HG03045 (cell line): Measurements from ENCODE around the gene MAN2A2.
"Not testable (repeated sequence)": the region's sequence is repeated elsewhere in the genome, so short reads cannot be mapped to it uniquely, and the experiment has no call there.

Experiments used
- ATAC-seq: cut with Tn5 transposase; IDR thresholded peaks from one replicate; pipeline ENCODE4 v1.9.1; 2021; ENCODE audit warnings: mild to moderate bottlenecking, moderate library complexity; ENCODE audit not compliant: unreplicated experiment

The MAN2A2 gene

GRCh38 chr15:90902040-90902839 lies 862 bp upstream of the MAN2A2 start:
- ATAC-seq, result peak; percentile 72

- no peak for ATAC-seq
These were observed 833 bp downstream of the MAN2A2 start for GRCh38 chr15:90903733-90904536.

- no peak for ATAC-seq
These were observed 1.6 kb downstream of the MAN2A2 start for GRCh38 chr15:90904746-90905145.

GRCh38 chr15:90905306-90906180 lies 2.4 kb downstream of the MAN2A2 start:
- ATAC-seq, result no peak

DNA sequence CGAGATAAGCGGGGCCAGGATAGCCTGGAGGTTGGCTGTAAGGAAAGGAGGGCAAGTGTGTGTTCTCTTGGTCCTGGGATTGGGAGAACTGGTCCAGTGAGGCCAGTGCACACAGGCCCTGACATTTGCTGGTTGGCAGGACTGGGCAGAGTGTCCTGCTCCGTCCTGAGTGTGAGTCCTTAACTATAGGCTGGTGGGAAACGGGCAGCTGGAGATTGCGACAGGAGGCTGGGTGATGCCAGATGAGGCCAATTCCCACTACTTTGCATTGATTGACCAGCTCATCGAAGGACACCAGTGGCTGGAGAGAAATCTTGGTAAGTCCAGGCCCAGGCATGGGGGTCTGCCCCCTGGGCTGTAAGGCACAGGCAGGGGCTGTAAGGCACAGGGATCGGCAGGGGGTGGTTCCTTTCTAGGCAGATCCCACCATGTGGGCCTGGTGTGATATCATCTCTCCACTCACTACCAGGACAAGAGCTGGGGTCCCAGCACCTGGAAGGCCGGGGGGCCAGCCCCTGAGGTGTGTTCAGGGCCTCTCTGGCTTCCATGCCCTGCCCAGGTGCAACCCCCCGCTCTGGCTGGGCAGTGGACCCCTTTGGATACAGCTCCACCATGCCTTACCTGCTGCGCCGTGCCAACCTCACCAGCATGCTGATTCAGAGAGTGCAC lies 3.2 kb downstream of the MAN2A2 start:
- no peak for ATAC-seq

DNA sequence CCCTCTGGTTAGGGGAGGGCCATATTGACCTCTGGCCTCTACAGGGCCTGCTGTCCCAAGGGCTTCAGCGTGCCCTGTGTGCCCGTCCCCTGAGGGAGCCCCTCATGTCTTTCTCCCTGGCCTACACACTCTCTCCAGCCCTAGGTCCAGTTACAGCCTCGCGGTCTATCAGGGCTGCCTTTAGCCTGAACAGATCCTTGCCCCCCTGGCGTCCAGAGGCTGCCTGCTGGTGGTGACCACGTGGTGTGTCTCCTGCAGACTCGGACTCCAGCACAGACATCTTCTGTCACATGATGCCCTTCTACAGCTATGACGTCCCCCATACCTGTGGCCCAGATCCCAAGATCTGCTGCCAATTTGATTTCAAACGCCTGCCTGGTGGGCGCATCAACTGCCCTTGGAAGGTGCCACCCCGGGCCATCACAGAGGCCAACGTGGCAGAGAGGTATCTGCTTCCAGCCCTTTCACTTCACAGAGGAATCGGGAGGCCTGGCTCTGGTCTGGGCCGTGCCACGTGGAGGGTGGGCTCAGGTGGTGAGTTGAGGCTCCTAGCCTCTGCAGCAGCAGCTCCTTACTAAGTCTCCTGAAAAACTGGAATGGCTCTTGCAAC lies 4.1 kb downstream of the MAN2A2 start:
- no peak for ATAC-seq

DNA sequence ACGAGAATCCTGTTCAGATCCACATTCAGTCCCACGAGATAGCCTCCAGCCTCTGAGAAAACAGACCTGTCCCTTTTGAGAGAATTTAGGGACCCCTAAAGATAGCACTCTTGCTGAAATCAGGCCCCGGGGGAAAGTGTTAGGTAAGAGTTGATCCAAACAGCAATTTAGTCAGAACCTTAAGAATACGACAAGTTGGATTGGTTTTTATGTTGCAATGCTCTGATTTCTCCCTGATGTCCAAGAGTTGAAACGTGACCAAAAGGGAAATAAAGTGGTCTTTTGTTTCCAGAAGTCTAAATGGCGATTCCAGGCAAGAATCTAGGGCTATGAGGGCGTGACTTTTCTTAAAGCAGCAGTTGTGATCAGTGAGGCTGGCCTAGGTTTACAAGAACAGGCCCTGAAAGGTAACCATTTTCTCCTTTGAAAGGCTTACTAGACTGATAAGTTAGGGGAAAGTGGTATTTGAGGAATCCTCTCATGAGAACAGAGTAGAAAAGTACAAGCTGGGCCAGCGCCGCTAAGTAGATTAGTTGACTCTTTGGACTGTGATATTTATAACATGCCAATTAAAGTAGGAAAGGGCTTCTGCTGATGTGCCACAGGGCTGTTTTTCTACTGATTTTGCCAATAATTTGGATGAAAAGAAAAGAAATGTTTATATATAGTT lies 4.9 kb downstream of the MAN2A2 start:
- ATAC-seq, result no peak

- ATAC-seq, result not testable (repeated sequence)
These were observed 6.3 kb downstream of the MAN2A2 start for GRCh38 chr15:90909449-90909848.

DNA sequence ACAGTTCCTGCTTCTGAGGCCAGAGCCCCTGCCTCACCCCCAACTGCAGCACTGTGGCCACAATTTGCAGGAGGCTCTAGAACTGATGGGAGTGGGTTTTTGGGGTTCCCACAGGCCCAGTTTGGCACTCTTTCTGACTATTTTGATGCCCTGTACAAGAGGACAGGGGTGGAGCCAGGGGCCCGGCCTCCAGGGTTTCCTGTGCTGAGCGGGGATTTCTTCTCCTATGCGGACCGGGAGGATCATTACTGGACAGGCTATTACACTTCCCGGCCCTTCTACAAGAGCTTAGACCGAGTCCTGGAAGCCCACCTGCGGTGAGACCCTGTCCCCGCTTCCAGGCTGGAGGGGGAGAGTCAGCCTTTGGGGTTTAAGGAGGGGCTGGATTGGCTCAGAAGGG lies 6.9 kb downstream of the MAN2A2 start:
- no peak for ATAC-seq

DNA sequence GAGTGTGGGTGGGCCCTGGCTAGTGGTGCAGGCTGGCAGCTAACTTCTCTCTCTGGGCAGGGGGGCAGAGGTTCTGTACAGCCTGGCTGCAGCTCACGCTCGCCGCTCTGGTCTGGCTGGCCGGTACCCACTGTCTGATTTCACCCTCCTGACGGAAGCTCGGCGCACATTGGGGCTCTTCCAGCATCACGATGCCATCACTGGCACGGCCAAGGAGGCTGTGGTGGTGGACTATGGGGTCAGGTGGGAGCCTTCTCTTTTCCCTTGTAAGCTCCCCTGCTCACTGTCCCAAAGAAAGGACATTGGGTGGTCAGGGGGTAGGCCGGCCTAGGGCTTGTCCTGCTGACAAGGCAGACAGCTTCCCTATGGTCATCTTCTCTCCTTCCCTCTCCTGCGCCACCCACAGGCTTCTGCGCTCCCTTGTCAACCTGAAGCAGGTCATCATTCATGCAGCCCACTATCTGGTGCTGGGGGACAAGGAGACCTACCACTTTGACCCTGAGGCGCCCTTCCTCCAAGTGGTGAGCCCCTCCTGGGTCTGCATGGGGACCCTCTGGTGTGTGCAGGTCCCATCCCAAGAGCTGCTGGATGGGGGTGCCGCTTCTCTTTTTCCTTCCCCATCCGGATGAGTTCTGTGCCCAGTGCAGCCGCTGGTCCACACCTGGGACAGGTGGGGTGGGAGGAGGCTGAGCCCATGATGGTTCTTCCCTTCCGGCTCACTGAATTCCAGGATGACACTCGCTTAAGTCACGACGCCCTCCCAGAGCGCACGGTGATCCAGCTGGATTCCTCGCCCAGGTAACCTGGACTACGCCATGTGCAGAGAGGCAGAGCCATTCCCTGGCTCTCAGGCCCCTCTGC lies 7.6 kb downstream of the MAN2A2 start:
- no peak for ATAC-seq

DNA sequence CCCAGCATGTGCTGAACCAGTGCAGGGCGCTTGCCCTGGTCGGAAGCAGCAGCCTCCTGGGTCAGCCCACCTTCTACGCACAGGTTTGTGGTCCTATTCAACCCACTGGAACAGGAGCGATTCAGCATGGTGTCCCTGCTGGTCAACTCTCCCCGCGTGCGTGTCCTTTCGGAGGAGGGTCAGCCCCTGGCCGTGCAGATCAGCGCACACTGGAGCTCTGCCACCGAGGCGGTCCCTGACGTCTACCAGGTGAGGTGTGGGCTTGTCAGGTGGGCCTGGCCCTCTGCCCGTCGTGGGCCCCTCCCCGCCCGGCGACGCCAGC lies 8.2 kb downstream of the MAN2A2 start:
- ATAC-seq, result no peak

DNA sequence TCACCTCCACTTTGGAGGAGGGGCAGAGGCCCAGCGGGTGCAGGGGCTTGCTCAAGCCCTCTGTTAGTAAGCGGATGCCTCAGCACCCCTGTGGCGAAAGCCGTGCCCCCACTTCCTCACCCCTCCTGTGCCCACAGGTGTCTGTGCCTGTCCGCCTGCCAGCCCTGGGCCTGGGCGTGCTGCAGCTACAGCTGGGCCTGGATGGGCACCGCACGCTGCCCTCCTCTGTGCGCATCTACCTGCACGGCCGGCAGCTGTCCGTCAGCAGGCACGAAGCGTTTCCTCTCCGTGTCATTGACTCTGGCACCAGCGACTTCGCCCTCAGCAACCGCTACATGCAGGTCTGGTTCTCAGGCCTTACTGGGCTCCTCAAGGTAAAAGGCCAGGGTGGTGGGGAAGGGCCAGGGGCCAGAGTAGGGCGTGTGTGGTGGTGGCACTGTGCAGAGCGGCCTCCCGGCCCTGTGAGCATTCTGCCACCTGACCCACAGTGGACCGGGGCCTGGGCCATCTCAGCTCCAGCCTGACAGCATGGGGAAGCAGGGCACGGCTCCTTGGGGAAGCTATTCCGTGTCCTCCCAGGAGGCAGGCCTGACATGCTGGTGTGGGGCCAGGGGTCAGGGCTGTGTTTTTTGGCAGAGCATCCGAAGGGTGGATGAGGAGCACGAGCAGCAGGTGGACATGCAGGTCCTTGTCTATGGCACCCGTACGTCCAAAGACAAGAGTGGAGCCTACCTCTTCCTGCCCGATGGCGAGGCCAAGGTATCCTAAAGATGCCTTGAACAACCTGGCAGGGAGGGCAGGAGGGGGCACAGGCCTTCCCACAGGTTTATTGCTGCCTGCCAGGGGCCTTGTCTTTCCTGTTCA lies 9.0 kb downstream of the MAN2A2 start:
- ATAC-seq, result no peak

- ATAC-seq, result no peak
These were observed 9.6 kb downstream of the MAN2A2 start for GRCh38 chr15:90912770-90913075.

DNA sequence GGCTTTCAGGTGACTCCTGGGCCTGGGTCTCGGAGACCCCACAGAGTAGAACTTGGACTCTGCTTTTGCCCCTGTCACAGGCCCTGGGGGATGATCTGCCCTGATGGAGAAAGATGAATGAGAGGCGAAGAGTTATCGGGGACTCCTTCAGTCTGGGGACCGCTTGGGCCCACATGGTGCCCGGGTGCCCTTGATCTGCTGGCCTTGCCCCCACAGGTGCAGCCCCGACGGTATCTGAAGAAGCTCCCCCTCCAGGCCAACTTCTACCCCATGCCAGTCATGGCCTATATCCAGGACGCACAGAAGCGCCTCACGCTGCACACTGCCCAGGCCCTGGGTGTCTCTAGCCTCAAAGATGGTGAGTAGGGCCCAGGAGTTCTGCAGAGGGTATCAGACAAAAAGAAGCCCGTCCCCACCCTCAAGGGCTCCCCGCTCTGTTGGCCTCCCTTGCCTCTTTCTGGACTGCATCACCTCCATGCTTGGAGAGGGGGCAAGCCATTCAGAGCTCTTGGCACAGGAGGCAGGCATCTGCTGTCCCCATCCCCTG lies 10.4 kb downstream of the MAN2A2 start:
- ATAC-seq, result no peak

DNA sequence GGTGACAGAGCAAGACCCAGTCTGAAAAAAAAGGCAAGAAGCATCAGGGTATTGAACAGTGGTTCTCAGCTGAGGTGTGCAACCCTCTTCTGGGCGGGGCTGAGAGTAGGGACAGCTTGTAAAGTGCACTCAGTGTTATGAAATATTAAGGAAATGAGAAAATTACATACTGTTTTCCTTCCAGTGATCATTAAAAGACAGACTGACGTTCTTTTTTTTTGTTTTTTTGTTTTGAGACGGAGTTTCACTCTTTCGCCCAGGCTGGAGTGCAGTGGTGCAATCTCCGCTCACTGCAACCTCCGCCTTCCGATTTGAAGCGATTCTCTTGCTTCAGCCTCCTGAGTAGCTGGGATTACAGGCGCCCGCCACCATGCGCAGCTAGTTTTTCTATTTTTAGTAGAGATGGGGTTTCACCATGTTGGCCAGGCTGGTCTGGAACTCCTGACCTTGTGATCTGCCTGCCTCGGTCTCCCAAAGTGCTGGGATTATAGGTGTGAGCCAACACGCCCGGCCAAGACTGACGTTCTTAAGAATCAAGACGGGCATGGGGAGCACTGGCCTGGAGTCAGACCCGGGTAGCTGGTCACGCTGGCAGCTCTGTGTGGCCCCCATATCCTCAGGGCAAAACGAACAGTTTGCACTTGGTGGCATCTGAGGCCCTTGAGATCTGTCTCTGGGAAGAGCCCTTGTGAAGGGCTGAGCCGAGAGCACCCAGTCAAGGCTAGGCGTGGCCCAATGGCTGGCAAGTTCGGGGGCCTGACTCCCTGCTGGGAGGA lies 11.4 kb downstream of the MAN2A2 start:
- no peak for ATAC-seq

- ATAC-seq, result no peak
These were observed 12.2 kb downstream of the MAN2A2 start for GRCh38 chr15:90915216-90915807.
